Glutamatergic neuron (in vitro differentiated cells): ENCODE measurements around the gene HYAL1. TPM values are rescaled to one million over a fixed set of nuclear protein-coding genes. Genes with fewer than 3 reads are reported as not detected.
"Not testable (repeated sequence)": the region's sequence is repeated elsewhere in the genome, so short reads cannot be mapped to it uniquely, and the experiment has no call there.

Experiments
- DNase-seq: peaks from one replicate; pipeline ENCODE4 v3.0.0; 2022
- H3K27ac Mint-ChIP-seq: one replicate; pipeline ENCODE4 v1.8.0; 2020; ENCODE audit warnings: mild to moderate bottlenecking, mixed read lengths, inconsistent platforms; ENCODE audit not compliant: unreplicated experiment
- H3K27me3 Mint-ChIP-seq: one replicate; pipeline ENCODE4 v1.8.0; 2020; ENCODE audit warnings: mild to moderate bottlenecking, moderate library complexity, mixed read lengths, inconsistent platforms; ENCODE audit not compliant: unreplicated experiment
- H3K36me3 Mint-ChIP-seq: one replicate; pipeline ENCODE4 v1.8.0; 2020; ENCODE audit warnings: mild to moderate bottlenecking, mixed read lengths, inconsistent platforms; ENCODE audit not compliant: unreplicated experiment
- H3K4me1 Mint-ChIP-seq: one replicate; pipeline ENCODE4 v1.8.0; 2020; ENCODE audit warnings: mild to moderate bottlenecking, low read depth, mixed read lengths, inconsistent platforms; ENCODE audit not compliant: unreplicated experiment
- H3K4me3 Mint-ChIP-seq: one replicate; pipeline ENCODE4 v1.8.0; 2020; ENCODE audit warnings: mild to moderate bottlenecking, mixed read lengths, inconsistent platforms; ENCODE audit not compliant: unreplicated experiment
- H3K9me3 Mint-ChIP-seq: one replicate; pipeline ENCODE4 v1.8.0; 2020; ENCODE audit warnings: mild to moderate bottlenecking, moderate library complexity, mixed read lengths, inconsistent platforms; ENCODE audit not compliant: unreplicated experiment
- CTCF ChIP-seq: fragments of 200-600 bp; sonication (generic); IDR thresholded peaks from one replicate; pipeline ENCODE4 v1.5.0; 2021; ENCODE audit not compliant: partially characterized antibody, unreplicated experiment
- total RNA-seq: library from RNA; stranded (reverse); fragmentation: NEBNext Ultra II Directional; extraction: Animal tissue kit (Norgen Biotek cat#: 25700); gene quantifications from one replicate; pipeline ENCODE4 v1.2.1, GENCODE V29; 2021; ENCODE audit not compliant: unreplicated experiment

The HYAL1 gene
- total RNA-seq, 1 donor from 2014 or later = 0.96 TPM

GRCh38 chr3:50287262-50287661 is 16.1 kb downstream of the HYAL1 start:
- Mint-ChIP-seq H3K27me3 (peaks cover 1% of the 10 kb centered on the region), H3K27ac (no peak overlapping the region), H3K4me1 (peaks cover 3% of the 10 kb centered on the region)

GRCh38 chr3:50286322-50287227 is 16.8 kb downstream of the HYAL1 start:
- peaks cover 3% of the 10 kb centered on the region for H3K4me1 Mint-ChIP-seq
- no peak overlapping the region for H3K27ac Mint-ChIP-seq
- no peak for TF ChIP-seq CTCF
- peaks cover 2% of the 10 kb centered on the region for H3K9me3 Mint-ChIP-seq
- no peak for DNase-seq
- H3K4me3 Mint-ChIP-seq = no peak overlapping the region
- H3K36me3 Mint-ChIP-seq = no peaks in the 10 kb centered on the region
- peaks cover 1% of the 10 kb centered on the region for H3K27me3 Mint-ChIP-seq

More at GRCh38 chr3:50287262-50287661, 16.1 kb downstream of the HYAL1 start:
- no peak for DNase-seq
- Mint-ChIP-seq H3K4me3 (no peak overlapping the region), H3K9me3 (peaks cover 2% of the 10 kb centered on the region), H3K36me3 (no peaks in the 10 kb centered on the region)
- no peak for TF ChIP-seq CTCF

- not testable (repeated sequence) for H3K36me3 Mint-ChIP-seq, H3K4me3 Mint-ChIP-seq, DNase-seq, H3K27ac Mint-ChIP-seq, H3K4me1 Mint-ChIP-seq, H3K27me3 Mint-ChIP-seq, H3K9me3 Mint-ChIP-seq
These were observed 19.3 kb downstream of the HYAL1 start for GRCh38 chr3:50284121-50284520.

- no peaks in the 10 kb centered on the region for H3K36me3 Mint-ChIP-seq
- H3K4me1 Mint-ChIP-seq = no peaks in the 10 kb centered on the region
- no peak for TF ChIP-seq CTCF
- no peak for DNase-seq
- H3K4me3 Mint-ChIP-seq = no peak overlapping the region
- H3K27ac Mint-ChIP-seq = no peak overlapping the region
- peaks cover 10% of the 10 kb centered on the region for H3K27me3 Mint-ChIP-seq
- peaks cover 3% of the 10 kb centered on the region for H3K9me3 Mint-ChIP-seq
These were observed 23.9 kb downstream of the HYAL1 start for GRCh38 chr3:50279255-50280016.

- no peaks in the 10 kb centered on the region for H3K4me1 Mint-ChIP-seq
These were observed 24.5 kb downstream of the HYAL1 start, which contains the start of gene LSMEM2 for GRCh38 chr3:50278880-50279224. Gene LSMEM2, plus strand, starts transcription at chr3:50279087. Its CDS starts 27 bp downstream, at chr3:50279114.

More at GRCh38 chr3:50278880-50279224, 24.5 kb downstream of the HYAL1 start, which contains the start of gene LSMEM2:
- peaks cover 12% of the 10 kb centered on the region for H3K27me3 Mint-ChIP-seq
- H3K4me3 Mint-ChIP-seq = no peak within 1 kb of the TSS
- no peak within 1 kb of the TSS for H3K27ac Mint-ChIP-seq
- peaks cover 4% of the 10 kb centered on the region for H3K9me3 Mint-ChIP-seq
- no peak for TF ChIP-seq CTCF
- H3K36me3 Mint-ChIP-seq = no peaks in the 10 kb centered on the region
- DNase-seq = no peak
